ENCODE results near the gene SPTSSB.
A peak's percentile ranks its signal among the peaks of the same experiment; 100 is the strongest.

Gene SPTSSB, protein sequence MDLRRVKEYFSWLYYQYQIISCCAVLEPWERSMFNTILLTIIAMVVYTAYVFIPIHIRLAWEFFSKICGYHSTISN

DNA sequence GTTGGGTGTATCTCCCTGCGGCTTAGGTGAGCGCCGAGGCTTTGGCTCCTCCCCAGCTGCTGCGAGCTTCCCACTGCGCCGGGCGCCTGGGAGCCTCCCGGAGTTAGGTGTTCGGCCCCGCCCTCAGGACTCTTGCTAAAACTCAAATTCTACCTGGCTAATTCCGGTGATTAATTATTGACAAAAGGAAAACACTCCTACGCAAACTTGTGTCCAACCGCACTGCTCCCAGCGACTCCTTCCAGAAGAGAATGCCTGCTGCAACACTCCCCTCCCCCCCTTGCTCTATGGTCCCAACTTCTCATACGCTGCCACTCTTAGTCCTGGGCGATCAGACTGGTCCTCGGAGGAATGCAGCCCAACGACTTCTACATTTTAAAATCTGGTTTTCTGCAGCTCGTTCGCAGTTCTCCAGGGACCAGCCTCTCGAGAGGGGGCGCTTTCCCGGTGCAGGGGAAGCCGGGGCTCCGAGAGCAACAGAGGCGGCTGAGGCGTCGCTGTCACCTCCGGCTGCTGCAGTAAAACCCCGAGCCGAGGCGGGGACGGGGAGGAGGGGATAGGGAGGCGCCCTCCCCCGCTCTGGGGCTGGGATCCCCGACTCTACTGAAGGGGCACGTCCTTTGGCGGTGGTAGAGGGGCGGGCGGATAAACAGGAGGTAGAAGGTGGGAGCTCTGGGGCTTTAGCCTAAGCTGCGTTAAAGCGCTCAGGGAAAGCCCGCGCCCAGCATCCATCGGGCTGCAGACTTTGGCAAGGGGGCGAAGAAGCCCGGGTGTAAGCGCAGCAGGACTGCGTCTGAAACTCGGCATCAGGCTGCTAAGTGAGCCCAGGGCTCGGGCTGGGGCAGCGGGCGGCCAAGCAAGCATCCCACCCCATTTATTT is at the start of gene SPTSSB:
TSS of gene SPTSSB (minus strand) at position 77 of the 880 bp plus-strand sequence. CDS start 25,194 bp downstream, outside the sequence.
- peak; percentile 38 to 64 (median 47) for DNase-seq

DNA sequence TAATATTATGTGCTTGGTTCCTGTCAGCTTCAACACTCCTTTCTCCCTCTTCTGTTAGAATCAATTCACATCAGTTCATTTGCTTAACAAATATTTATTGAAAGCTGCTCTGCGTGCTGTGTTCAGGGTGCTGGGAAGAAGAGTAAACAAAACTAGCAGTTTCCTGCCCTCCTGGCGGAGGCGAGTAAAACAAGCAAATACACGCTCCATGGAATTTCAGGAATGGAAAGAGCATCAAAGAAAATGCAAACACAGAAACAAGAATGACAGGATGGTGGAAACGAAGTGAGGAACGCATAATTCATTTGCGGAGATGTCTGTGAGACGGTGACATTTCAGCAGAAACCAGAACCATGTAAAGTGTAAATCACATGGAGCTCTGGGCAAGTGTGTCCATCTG is 49.4 kb upstream of the SPTSSB start:
- no peak for DNase-seq

DNA sequence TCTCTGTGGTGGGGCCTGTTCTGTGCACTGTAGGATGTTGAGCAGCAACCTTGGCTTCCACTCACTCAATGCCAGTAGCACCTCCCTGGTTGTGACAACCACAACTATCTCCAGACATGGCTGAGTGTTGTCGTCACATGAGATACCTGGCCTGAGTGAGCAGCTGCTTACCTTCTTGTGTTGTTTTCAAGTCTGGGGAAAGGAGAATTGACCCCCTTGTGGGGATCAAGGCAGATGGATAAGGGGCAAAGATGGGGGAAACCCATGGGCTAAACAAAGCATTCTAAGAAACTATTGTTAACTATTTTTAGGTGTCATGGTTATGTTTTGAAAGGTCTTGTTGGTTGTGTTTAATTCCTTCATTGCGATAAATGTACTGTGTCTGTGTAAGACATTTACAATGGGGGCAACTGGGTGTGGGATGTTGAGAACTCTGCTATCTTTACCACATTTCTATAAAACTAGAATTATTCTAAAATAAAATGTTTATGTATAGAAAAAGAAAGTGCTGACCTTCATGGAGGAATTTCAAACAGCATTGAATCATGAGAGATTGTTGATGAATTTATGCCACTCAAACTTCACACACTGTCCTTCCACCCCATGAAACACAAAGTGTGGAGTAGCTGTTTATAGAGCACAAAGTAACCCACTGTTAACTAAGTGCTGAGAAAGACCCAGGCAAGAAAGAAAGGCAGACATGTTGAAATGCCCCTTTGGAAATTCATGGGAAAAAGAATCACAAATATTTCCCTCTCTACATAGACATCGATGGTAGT is 48.4 kb upstream of the SPTSSB start:
- no peak for DNase-seq

DNA sequence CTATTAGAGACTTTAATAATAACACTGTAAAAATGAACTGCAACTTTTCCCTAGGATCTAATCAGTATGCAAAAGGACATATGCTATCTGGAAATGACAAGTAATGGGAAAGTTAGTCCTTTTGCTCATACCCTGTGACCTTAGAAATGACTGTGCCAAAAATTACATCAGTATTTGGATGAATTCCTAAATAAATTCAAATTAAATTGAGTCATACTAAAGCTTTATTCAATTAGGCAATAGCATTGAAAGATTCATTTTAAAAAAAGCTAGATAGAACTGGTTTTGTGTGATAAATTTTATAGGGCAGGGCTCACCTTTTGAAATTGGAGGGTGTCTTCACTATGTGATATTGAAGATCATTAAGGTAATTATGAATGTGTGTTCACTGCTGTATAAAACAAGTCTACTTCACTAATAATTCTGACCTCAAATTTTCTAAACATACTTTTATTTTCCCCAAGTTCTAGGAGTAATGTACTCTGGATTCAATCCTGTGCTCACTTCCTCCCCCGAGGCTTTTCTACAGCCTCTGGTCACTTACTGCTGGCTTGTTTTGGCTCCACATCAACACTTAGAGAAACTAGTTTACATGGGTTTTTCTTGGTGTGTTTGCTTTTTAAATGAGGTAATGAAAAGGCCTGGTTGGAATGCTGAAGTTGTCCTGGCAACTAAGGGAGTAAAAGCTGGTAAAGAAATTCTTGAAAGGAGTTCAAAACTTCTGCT is 44.4 kb upstream of the SPTSSB start:
- DNase-seq: peak in 1 of 3 donors; percentile 26

DNA sequence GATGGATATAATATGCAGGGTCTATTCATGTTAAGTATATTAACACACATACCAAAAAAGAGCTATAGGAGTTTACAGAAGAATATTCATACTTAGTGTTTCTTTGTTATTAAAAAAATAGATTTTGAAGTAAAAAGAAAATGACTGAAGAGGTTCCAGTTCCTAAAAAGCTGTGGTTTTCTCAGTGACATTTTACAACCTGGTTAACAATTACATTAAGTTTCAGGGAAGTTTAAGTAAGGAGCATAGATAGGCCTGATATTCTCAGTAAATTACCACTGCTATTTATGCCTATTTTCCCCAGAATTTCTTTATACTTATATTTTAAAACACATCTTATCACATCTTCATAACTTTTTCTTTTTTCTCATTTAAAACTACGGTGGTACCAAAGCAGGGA is 43.6 kb upstream of the SPTSSB start:
- DNase-seq: no peak

DNA sequence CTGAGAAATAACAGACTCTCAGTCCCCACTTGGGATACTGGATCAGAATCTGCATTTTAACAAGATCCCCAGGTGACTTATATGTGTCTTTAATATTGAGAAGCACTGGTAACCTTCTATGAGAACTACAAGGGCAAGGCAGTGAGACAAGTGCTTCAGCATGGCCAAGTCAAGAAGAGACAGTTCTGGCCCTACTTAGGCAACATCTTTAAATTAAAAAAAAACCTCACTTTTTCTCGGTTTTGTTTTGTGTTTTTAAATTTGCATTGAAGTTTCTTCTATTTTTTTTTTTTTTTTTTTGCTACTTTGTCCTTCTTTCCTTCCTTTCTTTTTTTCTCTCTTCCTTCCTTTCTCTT is 42.5 kb upstream of the SPTSSB start:
- no peak for DNase-seq

DNA sequence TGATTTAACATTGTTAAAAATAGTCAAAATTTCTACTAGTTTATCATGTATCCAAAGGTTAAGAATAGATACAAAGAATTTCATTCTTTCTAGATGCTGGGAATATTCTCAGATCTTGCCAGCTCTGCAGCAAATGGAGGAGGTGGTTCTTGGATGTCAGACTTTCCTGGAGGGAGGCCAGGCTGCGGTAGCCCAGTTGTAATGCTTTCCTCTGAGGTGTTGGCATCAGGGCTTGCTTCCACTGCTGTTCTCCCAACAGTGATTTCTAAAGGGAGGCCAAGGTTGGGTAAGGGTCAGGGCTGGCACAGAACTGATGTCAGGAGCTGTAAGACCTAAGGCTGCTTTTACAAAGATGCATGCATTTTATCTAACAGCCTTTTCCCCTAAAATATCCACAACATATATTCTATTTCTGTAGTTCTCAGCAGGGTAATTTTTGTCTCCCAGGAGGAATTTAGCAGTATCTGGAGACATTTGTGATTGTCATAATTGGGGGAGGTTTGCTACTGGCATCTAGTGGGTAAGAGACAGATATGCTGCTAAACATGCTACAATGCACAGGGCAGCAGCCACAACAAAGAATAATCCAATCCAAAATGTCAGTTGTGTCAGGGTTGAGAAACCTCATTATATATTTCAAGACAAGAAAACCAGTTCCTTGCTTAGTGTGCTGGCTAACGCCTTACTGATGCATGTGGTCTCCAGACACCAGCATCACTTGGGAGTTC is 42.0 kb upstream of the SPTSSB start:
- no peak for DNase-seq

DNA sequence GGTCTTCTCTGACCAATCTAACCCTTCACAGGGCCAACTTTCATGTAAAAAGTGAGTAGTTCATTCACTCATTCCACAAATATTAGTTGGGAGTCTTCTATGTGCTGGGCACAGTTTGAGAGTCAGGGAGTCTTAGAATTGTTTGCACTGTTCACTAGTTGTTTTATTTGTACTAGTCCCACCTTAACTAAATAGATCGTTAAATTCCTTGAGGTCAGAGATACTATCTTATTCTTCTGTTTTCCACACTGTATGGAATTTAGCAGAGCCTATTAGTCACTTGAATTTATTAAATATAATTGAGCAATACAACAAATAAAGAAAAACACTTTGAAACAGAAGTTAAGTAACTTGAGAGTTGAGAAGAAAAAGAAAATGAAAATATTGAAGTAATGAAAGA is 40.8 kb upstream of the SPTSSB start:
- DNase-seq: no peak

DNA sequence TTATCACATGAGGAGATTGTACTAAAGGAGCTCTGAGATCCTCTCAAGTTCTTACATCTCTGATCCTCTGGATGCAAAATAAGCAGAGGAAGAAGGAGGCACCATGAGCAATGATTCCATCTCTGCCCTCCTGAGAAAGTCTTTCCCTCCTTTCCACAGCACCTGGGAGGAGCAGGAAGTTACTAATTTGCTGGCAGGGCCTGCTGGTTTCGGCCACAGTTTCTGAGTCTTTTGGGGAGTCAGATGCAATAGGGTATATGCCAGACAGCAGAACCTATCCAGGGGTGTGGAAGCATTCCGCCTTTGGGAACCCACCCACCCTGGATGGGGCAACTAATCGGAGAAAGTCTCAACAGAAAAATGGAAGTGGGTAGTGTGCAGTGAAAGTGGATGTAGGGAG is 38.5 kb upstream of the SPTSSB start:
- DNase-seq: no peak

DNA sequence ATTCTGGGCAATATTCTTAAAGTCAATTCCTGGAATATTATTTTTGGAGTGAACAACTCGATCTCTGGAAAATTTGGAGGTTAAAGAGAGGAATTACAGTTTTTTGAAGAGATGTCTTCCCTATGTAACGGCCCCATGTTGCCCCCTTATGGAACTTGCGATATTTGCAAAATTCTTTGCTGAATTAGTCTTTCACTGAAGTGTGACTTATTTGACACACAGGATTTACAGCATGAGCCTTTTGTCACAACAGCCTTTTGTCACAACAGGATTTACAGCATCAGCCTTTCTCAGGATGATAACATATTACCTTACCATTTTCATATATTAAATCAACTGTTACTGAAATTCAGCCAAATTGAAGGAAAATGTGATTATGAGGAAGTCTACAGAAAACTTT is 37.8 kb upstream of the SPTSSB start:
- peak; percentile 68 to 79 (median 70) for DNase-seq

DNA sequence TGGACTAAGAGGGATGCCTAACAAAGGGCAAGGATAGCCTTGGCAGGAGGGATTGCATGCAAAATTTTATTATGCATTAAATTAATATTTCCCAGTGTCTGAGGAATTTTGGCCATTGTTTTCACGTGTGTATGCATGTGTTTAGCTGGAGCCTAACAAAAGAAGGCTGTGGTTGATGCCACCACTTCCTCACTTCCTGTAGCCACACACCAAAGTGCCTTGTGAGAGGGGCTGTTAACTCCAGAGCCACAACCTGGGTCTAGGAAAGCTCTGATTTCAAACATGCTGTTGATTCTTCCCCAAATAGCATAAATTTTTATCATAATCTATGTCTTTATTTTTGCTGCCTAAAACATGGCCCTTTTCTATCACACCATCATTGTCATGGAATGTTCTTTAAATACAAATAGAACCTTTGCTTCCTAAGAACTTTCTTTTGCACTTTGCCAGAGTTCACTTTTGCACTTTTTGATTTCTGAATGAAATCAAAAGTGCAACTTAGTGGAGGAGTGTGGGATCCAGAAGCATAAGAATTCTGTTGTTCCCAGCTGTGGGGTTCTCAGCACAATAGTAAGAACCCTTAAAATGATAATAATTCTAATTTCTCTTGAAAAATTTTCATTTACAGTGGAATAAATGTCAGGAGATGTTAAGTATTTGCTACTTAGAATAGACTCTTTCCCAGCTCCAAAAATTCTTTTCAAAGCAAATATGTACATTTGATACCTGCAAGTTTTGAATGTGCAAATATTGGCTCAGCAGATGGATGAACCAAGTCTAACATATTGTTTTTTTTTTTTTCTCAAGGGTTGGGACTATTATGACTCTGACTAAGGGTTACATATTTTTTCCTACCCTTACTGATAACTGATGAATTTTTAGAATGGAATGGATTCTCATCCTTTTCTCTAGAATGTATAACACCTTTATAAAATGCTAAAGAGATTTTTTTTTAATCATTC is 35.6 kb upstream of the SPTSSB start:
- no peak for DNase-seq

DNA sequence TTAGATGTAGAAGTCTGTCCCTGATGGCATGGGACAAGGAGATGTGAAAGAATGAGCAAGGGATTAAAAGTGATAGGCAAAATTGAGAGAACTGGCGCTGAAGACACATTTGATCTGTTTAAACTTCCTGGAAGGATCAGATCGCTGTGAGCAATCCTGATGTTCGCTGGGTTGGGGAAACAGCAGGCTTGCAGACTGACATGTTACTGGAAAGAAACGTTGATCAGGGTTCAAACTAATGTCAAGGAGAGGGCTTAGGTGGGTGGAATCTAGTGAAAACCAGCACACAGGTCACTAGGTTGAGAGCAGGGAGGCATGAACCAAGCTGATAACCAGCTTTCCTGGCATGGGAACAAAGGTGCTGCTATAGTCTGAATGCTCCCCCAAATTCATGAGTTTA is 34.5 kb upstream of the SPTSSB start:
- DNase-seq: no peak

DNA sequence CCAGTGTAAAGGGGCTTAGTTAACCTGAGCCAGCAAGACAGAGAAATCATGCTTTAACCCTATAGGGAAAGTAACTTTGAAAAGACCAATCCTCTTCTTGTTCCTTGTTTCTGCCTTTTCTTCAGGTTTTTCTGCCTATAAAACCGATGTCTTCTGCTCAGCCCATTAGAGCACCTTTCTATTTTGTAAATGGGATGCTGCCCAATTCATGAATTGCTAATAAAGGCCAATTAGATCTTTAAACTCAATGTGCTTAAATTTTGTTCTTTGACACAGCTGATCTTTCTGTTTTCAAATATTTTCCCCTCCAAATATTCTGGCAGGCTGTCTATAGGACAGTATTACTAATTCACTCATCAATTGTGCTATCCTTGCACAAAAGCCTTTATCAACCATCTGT is 33.8 kb upstream of the SPTSSB start:
- no peak for DNase-seq

DNA sequence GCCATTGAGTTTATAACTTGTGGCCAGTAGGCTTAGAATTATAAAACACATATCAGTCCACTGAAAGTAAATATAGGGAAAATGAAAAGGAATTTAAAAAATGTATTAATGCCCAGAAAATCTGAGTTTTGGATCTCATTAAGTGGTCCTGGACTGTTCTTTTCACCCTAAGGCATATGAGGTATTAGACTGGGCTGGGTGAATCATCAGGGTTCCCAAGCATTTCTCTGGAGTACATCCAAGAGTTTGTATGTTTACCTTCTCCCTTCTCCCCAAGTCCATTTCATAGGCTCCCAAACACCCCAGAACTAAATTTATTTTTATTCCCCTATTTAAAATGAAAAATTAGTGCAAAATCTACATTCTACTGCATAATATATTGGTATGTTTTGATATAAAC is 31.9 kb upstream of the SPTSSB start:
- DNase-seq: no peak

DNA sequence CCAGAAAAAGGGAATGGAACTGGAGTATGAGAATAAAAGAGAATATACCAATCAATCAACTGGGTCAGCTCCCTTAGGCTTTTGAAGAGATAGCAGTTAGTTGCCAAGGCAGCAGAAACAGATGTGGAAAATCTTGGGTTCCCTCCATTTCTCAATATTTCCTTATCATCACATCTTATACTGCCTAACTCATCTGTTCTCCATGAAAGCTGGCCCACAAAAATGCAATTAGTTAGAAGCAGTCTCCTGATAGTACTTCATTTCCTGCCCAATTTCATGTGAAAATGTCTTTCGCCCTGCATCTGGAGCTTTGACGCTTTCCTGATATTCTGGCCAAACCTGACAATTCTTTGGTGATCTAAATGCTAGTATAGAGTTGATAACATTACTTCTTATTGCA is 30.1 kb upstream of the SPTSSB start:
- no peak for DNase-seq

DNA sequence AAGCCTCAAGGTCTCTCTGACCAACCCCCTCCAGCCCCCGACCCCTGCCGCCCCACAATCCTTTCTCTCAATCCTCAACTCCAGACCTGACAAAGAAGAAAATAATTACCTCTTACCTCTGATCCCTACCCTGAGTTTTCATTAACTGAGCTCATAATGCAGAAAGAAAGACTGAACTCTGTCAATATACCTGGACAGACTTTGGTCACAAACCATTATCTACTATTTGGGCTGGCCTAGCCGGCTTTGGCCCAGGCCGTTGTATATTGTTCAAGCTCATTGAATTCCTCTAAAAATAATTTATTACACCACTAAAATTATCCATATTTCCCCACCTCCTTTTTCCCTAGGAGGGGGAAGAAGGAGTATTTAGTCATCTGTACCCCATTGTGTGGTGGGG is 29.3 kb upstream of the SPTSSB start:
- no peak for DNase-seq

DNA sequence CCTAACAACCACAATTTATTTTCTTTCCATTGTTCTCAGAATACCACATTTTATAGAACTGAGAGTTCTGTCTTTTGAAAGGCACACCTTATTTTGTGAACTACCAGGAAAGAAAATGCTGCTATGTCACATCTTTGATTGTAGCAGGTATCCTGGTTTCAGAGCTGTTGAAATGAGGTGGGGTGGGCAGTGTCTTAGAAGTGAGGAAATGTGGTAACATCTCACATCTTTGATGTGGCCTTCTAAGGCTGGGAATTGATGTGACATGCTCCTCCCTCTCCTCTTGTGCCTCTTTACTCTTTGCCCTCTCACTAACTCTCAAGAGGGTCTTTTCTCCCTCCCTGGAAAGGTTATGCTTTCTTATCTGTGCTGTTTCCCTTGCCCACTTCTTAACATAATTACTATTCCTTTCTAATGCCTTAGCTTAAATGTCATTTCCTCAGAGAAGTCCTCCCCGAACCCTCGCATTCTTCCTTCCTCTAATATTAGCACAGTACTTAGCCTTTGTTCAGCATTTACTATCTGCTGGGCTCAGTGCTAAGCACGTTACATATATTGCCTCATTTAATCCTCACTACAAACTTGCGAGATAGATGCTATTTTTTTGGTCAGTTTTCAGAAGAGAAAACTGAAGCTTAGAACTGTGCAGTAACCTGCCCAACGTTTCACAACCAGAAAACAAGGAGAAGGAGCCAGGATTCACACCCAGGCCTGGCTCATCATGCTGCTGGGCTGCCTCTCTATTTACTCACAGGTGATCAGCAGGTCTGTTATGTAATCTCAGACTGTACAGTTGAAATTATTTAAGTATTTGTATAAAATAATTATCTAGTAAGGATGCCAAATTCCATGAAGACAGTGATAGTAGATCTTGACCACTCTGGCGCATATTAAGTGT is 24.0 kb upstream of the SPTSSB start:
- peak in 1 of 3 donors; percentile 14 for DNase-seq

DNA sequence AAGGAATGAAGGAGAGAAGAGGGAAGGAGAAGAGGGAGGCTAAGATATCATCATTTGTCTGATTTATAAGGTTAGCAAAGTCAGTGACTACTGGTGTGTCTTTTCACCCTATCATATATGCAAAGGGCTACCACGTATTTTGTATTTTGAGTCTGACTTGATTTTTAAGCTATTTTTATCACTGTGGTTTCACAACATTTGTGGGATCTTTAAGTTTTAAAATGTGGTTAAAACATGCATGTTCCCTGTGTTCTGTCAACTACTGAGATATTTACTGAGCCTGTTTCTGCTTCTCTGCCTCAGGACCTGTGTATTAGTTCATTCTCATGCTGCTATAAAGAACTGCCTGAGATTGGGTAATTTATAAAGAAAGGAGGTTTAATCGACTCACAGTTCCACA is 22.5 kb upstream of the SPTSSB start:
- DNase-seq: no peak

DNA sequence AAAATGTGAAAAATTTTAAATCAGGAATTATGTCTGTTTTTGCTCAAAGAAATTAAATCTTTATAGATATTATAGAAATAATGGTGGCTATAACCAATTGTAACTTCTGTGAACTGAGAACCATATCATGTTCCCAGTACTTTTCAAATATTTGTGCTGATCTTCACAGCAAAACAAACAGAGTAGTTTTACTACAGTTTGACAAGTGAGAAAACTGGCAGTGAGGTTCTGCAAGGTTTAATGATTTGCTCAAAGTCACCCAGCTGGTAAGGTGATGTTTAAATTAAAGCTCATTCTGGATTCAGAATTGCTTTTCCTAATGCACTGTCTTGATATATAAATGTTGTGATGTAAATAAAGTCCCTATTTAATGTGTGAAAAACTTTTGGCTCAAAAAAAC is 22.0 kb upstream of the SPTSSB start:
- DNase-seq: no peak

DNA sequence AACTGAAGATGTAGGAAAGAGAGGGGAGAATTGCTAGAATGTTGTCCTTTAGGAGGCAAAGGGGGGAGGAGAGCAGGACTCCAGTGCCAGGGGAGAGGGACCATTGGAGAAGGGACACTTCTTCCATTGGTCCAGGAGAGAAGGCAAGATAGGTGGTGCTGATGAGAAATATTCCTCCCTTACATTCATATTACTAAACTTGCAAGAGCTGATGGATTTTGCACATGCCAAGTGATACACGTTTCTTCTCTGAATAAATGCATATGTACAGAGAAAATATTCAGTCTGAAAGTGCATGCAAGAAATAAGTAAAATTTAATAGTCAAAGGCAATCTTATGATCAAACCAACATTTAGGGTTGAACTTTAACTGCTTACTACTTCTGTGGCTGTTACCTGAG is 21.5 kb upstream of the SPTSSB start:
- DNase-seq: no peak
